Spleen (tissue), 11 donors: Measurements from ENCODE around the gene PHOX2B. TPM values are rescaled to one million over a fixed set of nuclear protein-coding genes. Genes with fewer than 3 reads are reported as not detected.

Experiments
- DNase-seq: peaks from one replicate; pipeline ENCODE4 v3.0.0-alpha.2; 2020
- H3K27ac ChIP-seq, 8 donors: fragments of 200-600 bp; sonication (generic) in 7 of 8; 1 replicate in 4 of 8; 2 replicates in 4 of 8; pipeline versions ENCODE4 v1.5.0 to v1.8.0; 2016 to 2021; ENCODE audit warnings: inconsistent platforms in 4 of 8, mild to moderate bottlenecking in 4 of 8, moderate library complexity in 1 of 8
- H3K27me3 ChIP-seq, 7 donors: fragments of 200-600 bp; sonication (generic) in 6 of 7; replicated peaks in 1 of 7; 1 replicate in 4 of 7; 2 replicates in 3 of 7; pipeline versions ENCODE4 v1.5.0 to v1.8.0; 2016 to 2021; ENCODE audit warnings: inconsistent platforms in 3 of 7, mild to moderate bottlenecking in 1 of 7
- H3K36me3 ChIP-seq, 6 donors: fragments of 200-600 bp; sonication (generic) in 5 of 6; 1 replicate in 4 of 6; 2 replicates in 2 of 6; pipeline versions ENCODE4 v1.5.0 to v1.8.0; 2016 to 2021; ENCODE audit warnings: inconsistent platforms in 2 of 6
- H3K4me1 ChIP-seq, 6 donors: fragments of 200-600 bp; sonication (generic) in 5 of 6; 1 replicate in 3 of 6; 2 replicates in 3 of 6; pipeline versions ENCODE4 v1.5.0 to v1.8.0; 2016 to 2021; ENCODE audit warnings: inconsistent platforms in 3 of 6
- H3K4me3 ChIP-seq, 8 donors: fragments of 200-600 bp; sonication (generic) in 7 of 8; 1 replicate in 4 of 8; 2 replicates in 4 of 8; pipeline versions ENCODE4 v1.5.0 to v1.8.0; 2016 to 2021; ENCODE audit warnings: inconsistent platforms in 4 of 8, mild to moderate bottlenecking in 4 of 8, moderate library complexity in 2 of 8
- H3K9me3 ChIP-seq, 8 donors: fragments of 200-600 bp; sonication (generic) in 7 of 8; 1 replicate in 4 of 8; 2 replicates in 4 of 8; pipeline versions ENCODE4 v1.5.0 to v1.8.0; 2016 to 2021; ENCODE audit warnings: inconsistent platforms in 4 of 8
- POLR2A ChIP-seq, 3 donors: fragments of 450-650 bp; IDR thresholded peaks; one replicate each; pipeline ENCODE4 v1.5.1; 2017; ENCODE audit warnings: antibody characterized with exemption in 3 of 3, mild to moderate bottlenecking in 1 of 3
- POLR2AphosphoS5 ChIP-seq, 3 donors: sonication (generic); formaldehyde crosslinking; IDR thresholded peaks; one replicate each; pipeline ENCODE4 v1.5.1; 2017; ENCODE audit warnings: antibody characterized with exemption in 3 of 3
- WGBS, 5 donors: extraction: QIAGEN DNeasy Blood & Tissue Kit in 3 of 5; methylation state at CpG; one replicate each; pipeline versions ENCODE4 v1.1.5 to v1.1.7; 2013 to 2018; 5-methylcytosine and 5-hydroxymethylcytosine counted together
- intact Hi-C: fragments of 100-400 bp; cut with DNase I; formaldehyde crosslinking; loops from one replicate; pipeline ENCODE4 v1.15.0; 2023; ENCODE audit warnings: low total_unique reads
- polyA plus RNA-seq, 3 donors: library from polyadenylated mRNA; stranded (reverse); fragments of 200-250 nt; gene quantifications; one replicate each; pipeline ENCODE4 v1.2.1, GENCODE V29; 2013
- total RNA-seq, 7 donors: library from RNA; depleted of rRNA in 3 of 7; stranded (reverse); fragments of >200 nt in 3 of 7; fragmentation: NEBNext Ultra II Directional in 4 of 7; extraction: Animal tissue kit (Norgen Biotek cat#: 25700) in 4 of 7; gene quantifications; one replicate each; pipeline versions ENCODE4 v1.1.0 to v1.2.1, GENCODE V29; 2016 to 2021
- TF ChIP-seq, protein P1 (sequence below), 11 experiments: fragments of 200-600 bp in 7 of 11; fragments of 450-650 bp in 4 of 11; sonication (generic) in 4 of 11; IDR thresholded peaks in 8 of 11; conservative IDR thresholded peaks in 3 of 11; 1 replicate in 7 of 11; 2 replicates in 4 of 11; pipeline versions ENCODE4 v1.4.0 to v1.8.0; 2016 to 2021; ENCODE audit warnings: antibody characterized with exemption in 11 of 11, inconsistent platforms in 4 of 11, mild to moderate bottlenecking in 1 of 11
- donor health status: healthy with polysubstance abuse.
- donor health status: DM: no; HTN: no; CAD: no; lungs with moderate emphysema.
- donor health status: DM: no; HTN: no; CAD: no.
- donor health status: Bipolar disorder and iron deficiency.
- donor health status: healthy.
- donor health status: DM: no; HTN: no; CAD: no.
- donor health status: DM: yes; HTN: yes; CAD: no.

PHOX2B gene
- total and polyA plus RNA-seq, 10 donors = 0.03 TPM; not detected in 9

DNA sequence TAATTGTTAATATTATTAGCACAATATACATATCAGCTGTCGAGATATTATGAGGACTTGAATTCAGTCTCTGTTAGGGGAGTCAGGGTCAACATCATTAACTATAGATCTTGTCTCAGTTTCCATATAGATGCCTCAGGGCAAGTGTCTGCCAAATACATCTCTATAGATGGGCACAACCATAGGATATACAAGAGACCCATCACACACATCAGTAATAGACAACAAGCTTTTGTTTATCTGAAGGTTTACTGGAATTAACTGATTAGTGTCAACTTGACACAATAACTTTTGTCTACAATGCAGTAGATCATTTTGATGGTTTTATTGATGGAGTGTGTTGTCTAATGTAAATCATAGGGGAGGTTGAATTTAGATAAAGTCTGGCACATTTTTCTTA, 37.1 kb upstream of the PHOX2B start:
- intact Hi-C loops = no loop called here
- 64 to 82% (median 80%) methylated on average over 1 of the region's 1 CpG for WGBS, 5 donors
- H3K27ac ChIP-seq = no peak overlapping the region
- H3K27me3 ChIP-seq = peaks cover 0 to 13% (median 0%) of the 10 kb centered on the region in 7 donors
- H3K36me3 ChIP-seq = no peaks in the 10 kb centered on the region
- TF ChIP-seq POLR2A (IDR thresholded peaks at IDR 0.05) (no peak), POLR2AphosphoS5 (IDR thresholded peaks at IDR 0.05) (no peak)
- TF ChIP-seq, protein P1, sequence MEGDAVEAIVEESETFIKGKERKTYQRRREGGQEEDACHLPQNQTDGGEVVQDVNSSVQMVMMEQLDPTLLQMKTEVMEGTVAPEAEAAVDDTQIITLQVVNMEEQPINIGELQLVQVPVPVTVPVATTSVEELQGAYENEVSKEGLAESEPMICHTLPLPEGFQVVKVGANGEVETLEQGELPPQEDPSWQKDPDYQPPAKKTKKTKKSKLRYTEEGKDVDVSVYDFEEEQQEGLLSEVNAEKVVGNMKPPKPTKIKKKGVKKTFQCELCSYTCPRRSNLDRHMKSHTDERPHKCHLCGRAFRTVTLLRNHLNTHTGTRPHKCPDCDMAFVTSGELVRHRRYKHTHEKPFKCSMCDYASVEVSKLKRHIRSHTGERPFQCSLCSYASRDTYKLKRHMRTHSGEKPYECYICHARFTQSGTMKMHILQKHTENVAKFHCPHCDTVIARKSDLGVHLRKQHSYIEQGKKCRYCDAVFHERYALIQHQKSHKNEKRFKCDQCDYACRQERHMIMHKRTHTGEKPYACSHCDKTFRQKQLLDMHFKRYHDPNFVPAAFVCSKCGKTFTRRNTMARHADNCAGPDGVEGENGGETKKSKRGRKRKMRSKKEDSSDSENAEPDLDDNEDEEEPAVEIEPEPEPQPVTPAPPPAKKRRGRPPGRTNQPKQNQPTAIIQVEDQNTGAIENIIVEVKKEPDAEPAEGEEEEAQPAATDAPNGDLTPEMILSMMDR (IDR thresholded peaks at IDR 0.05 in 8 of 11, conservative IDR thresholded peaks at IDR 0.05 in 3 of 11) = no peak
- H3K9me3 ChIP-seq = no peaks in the 10 kb centered on the region
- no peaks in the 10 kb centered on the region for H3K4me1 ChIP-seq
- no peak overlapping the region for H3K4me3 ChIP-seq
- no peak for DNase-seq

GRCh38 chr4:41784191-41784979, 35.9 kb upstream of the PHOX2B start:
- DNase-seq = no peak
- H3K27ac ChIP-seq = no peak overlapping the region
- no peak overlapping the region for H3K4me3 ChIP-seq
- H3K4me1 ChIP-seq = no peaks in the 10 kb centered on the region
- 85 to 93% (median 90%) methylated on average over 9 of the region's 9 CpGs for WGBS, 5 donors
- intact Hi-C loops = no loop called here
- TF ChIP-seq, protein P1 (IDR thresholded peaks at IDR 0.05 in 8 of 11, conservative IDR thresholded peaks at IDR 0.05 in 3 of 11) = no peak
- TF ChIP-seq POLR2AphosphoS5 (IDR thresholded peaks at IDR 0.05) (no peak), POLR2A (IDR thresholded peaks at IDR 0.05) (no peak)
- no peaks in the 10 kb centered on the region for H3K36me3 ChIP-seq
- peaks cover 0 to 22% (median 0%) of the 10 kb centered on the region in 7 donors for H3K27me3 ChIP-seq
- H3K9me3 ChIP-seq = no peaks in the 10 kb centered on the region

DNA sequence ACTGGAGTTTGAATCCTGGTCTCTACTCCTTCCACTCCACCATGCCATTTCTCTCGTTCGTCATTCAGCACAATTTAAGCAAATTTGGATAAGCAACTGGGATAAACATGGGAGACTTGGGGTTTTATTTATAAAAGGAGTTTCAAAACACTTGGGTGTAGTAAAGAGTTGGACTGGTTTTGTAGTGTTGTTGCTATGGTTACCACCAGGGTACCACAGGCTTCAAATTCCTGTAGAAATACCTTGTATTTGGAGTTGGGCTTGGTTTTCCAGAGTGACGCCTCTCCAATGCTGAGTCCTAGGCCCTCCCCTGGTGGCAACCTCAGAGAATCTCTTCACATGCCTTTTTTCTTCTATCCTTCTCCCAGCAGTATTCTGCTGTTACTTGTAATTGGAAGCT, 27.9 kb upstream of the PHOX2B start:
- Histone ChIP-seq H3K27me3 (peaks cover 0 to 12% (median 0%) of the 10 kb centered on the region in 7 donors), H3K27ac (no peak overlapping the region), H3K36me3 (no peaks in the 10 kb centered on the region), H3K4me3 (no peak overlapping the region), H3K4me1 (no peaks in the 10 kb centered on the region), H3K9me3 (no peaks in the 10 kb centered on the region)
- TF ChIP-seq POLR2A (IDR thresholded peaks at IDR 0.05) (no peak), POLR2AphosphoS5 (IDR thresholded peaks at IDR 0.05) (no peak)
- TF ChIP-seq, protein P1 (IDR thresholded peaks at IDR 0.05 in 8 of 11, conservative IDR thresholded peaks at IDR 0.05 in 3 of 11) = no peak
- no peak for DNase-seq
- WGBS, 5 donors = 86 to 95% (median 92%) methylated on average over 3 of the region's 3 CpGs
- intact Hi-C loops = no loop called here

- Histone ChIP-seq H3K4me3 (no peak overlapping the region), H3K27ac (no peak overlapping the region), H3K27me3 (peaks cover 0 to 58% (median 6%) of the 10 kb centered on the region in 7 donors), H3K4me1 (no peaks in the 10 kb centered on the region), H3K36me3 (no peaks in the 10 kb centered on the region), H3K9me3 (no peaks in the 10 kb centered on the region)
- intact Hi-C loops = no loop called here
- 40 to 66% (median 48%) methylated on average over 2 of the region's 2 CpGs for WGBS, 5 donors
- TF ChIP-seq, protein P1 (IDR thresholded peaks at IDR 0.05 in 8 of 11, conservative IDR thresholded peaks at IDR 0.05 in 3 of 11) = no peak
- TF ChIP-seq POLR2A (IDR thresholded peaks at IDR 0.05) (no peak), POLR2AphosphoS5 (IDR thresholded peaks at IDR 0.05) (no peak)
- no peak for DNase-seq
Measured at GRCh38 chr4:41763729-41764128, 15.2 kb upstream of the PHOX2B start.
